B cell (primary cell): ENCODE measurements around the gene OPN1MW. TPM values are rescaled to one million over a fixed set of nuclear protein-coding genes. Genes with fewer than 3 reads are reported as not detected.

Source experiments
- ATAC-seq: fragments of 200-7000 bp; cut with Tn5 transposase; one replicate; pipeline ENCODE4 v1.10.0; 2021; ENCODE audit warnings: low read depth, mild to moderate bottlenecking, moderate number of reproducible peaks, moderate library complexity
- CTCF ChIA-PET: fragments of 350-600 bp; sonication (Branson Sonifier 250); formaldehyde crosslinking; loops from one replicate; lab custom pipeline; 2021; ENCODE audit warnings: antibody characterized with exemption, inconsistent platforms; lab: Charles Lee
- POLR2A ChIA-PET: fragments of 350-600 bp; sonication (Branson Sonifier 250); formaldehyde crosslinking; loops from one replicate; lab custom pipeline; 2021; ENCODE audit warnings: antibody characterized with exemption; lab: Charles Lee
- DNase-seq: peaks from one replicate; pipeline ENCODE4 v3.0.0; 2013
- H2AFZ ChIP-seq: 2 replicates; pipeline ENCODE4 v1.6.1; 2012; ENCODE audit warnings: mild to moderate bottlenecking, low read depth, low read length; ENCODE audit not compliant: insufficient read depth, poor library complexity, severe bottlenecking
- H3K27ac ChIP-seq, 2 donors: 1 replicate in 1 of 2; 2 replicates in 1 of 2; pipeline ENCODE4 v1.5.1; 2012 to 2013; ENCODE audit warnings: low read length in 2 of 2, mild to moderate bottlenecking in 2 of 2, moderate library complexity in 1 of 2
- H3K27me3 ChIP-seq, 4 experiments: fragments of 200-600 bp in 1 of 4; sonication (generic) in 1 of 4; replicated peaks in 1 of 4; 1 replicate in 2 of 4; 2 replicates in 2 of 4; pipeline versions ENCODE4 v1.6.1 to v1.7.0; 2013 to 2016; ENCODE audit warnings: low read length in 3 of 4, mild to moderate bottlenecking in 2 of 4, mixed read lengths in 1 of 4, moderate library complexity in 1 of 4; ENCODE audit not compliant: insufficient read depth in 4 of 4, control insufficient read depth in 3 of 4; ENCODE audit errors: control extremely low read depth in 1 of 4
- H3K36me3 ChIP-seq, 2 experiments: replicated peaks in 1 of 2; 1 replicate in 1 of 2; 2 replicates in 1 of 2; pipeline versions ENCODE4 v1.6.1 to v1.7.1; 2013; ENCODE audit warnings: low read length in 1 of 2; ENCODE audit not compliant: insufficient read depth in 2 of 2, control insufficient read depth in 1 of 2; ENCODE audit errors: control extremely low read depth in 1 of 2, extremely low read depth in 1 of 2
- H3K4me1 ChIP-seq, 2 donors: fragments of 200-600 bp in 1 of 2; sonication (generic) in 1 of 2; 1 replicate in 1 of 2; 2 replicates in 1 of 2; pipeline versions ENCODE4 v1.5.1 to v1.6.1; 2013 to 2017; ENCODE audit warnings: low read length in 2 of 2; ENCODE audit not compliant: control insufficient read depth in 2 of 2, insufficient read depth in 2 of 2
- H3K4me2 ChIP-seq: replicated peaks from 2 replicates; pipeline ENCODE3; 2012; ENCODE audit warnings: mild to moderate bottlenecking, low read depth, low read length; ENCODE audit not compliant: poor library complexity, severe bottlenecking
- H3K4me3 ChIP-seq, 5 experiments: fragments of 200-600 bp in 1 of 5; sonication (generic) in 1 of 5; 1 replicate in 3 of 5; 2 replicates in 2 of 5; pipeline versions ENCODE4 v1.5.1 to v1.7.0; 2011 to 2016; ENCODE audit warnings: low read length in 4 of 5, mild to moderate bottlenecking in 4 of 5, low read depth in 2 of 5, control low read depth in 1 of 5, moderate library complexity in 1 of 5; ENCODE audit not compliant: insufficient read depth in 1 of 5; ENCODE audit errors: control extremely low read depth in 1 of 5, extremely low read depth in 1 of 5
- H3K79me2 ChIP-seq: fragments of 200-600 bp; sonication (generic); one replicate; pipeline ENCODE4 v1.6.0; 2016; ENCODE audit warnings: low read length; ENCODE audit not compliant: control insufficient read depth, insufficient read depth
- H3K9ac ChIP-seq: fragments of 200-600 bp; sonication (generic); 2 replicates; pipeline ENCODE4 v1.6.1; 2017; ENCODE audit warnings: mild to moderate bottlenecking, low read length, moderate library complexity
- H3K9me3 ChIP-seq, 3 donors: one replicate each; pipeline versions ENCODE4 v1.6.1 to v1.7.1; 2013; ENCODE audit warnings: low read length in 2 of 3; ENCODE audit not compliant: control insufficient read depth in 2 of 3, insufficient read depth in 1 of 3; ENCODE audit errors: control extremely low read depth in 1 of 3
- H4K20me1 ChIP-seq: 2 replicates; pipeline ENCODE4 v1.6.0; 2012; ENCODE audit warnings: mild to moderate bottlenecking, low read length; ENCODE audit not compliant: insufficient read depth, control insufficient read depth, poor library complexity, severe bottlenecking
- H3K27ac Mint-ChIP-seq: one replicate; pipeline ENCODE4 v1.8.0; 2021; ENCODE audit warnings: mixed read lengths
- H3K27me3 Mint-ChIP-seq: one replicate; pipeline ENCODE4 v1.8.0; 2021; ENCODE audit warnings: mixed read lengths
- H3K4me1 Mint-ChIP-seq: one replicate; pipeline ENCODE4 v1.8.0; 2021; ENCODE audit warnings: mixed read lengths
- H3K4me3 Mint-ChIP-seq: one replicate; pipeline ENCODE4 v1.8.0; 2021; ENCODE audit warnings: mixed read lengths
- H3K9me3 Mint-ChIP-seq: one replicate; pipeline ENCODE4 v1.8.0; 2022; ENCODE audit warnings: mixed read lengths; ENCODE audit not compliant: insufficient read depth
- EZH2 ChIP-seq: IDR thresholded peaks from 2 replicates; pipeline ENCODE4 v1.6.1; 2012; ENCODE audit warnings: borderline replicate concordance, low read depth, mild to moderate bottlenecking, moderate library complexity, low read length; ENCODE audit not compliant: insufficient read depth, poor library complexity, severe bottlenecking
- WGBS: methylation state at CpG from one replicate; pipeline ENCODE4 v1.1.5; 2013; ENCODE audit warnings: missing lambda C conversion rate; ENCODE audit not compliant: insufficient coverage; 5-methylcytosine and 5-hydroxymethylcytosine counted together
- intact Hi-C: fragments of 100-400 bp; cut with micrococcal nuclease; formaldehyde crosslinking; loops from one replicate; pipeline ENCODE4 v1.10.0; 2022
- polyA plus RNA-seq: library from polyadenylated mRNA; depleted of rRNA; stranded (reverse); fragments of >200 nt; gene quantifications from 2 replicates; pipeline ENCODE4 v1.2.3, GENCODE V29; 2012
- total RNA-seq, 2 donors: library from RNA; stranded (reverse); fragments of 120-200 nt in 1 of 2; gene quantifications; 1 replicate in 1 of 2; 2 replicates in 1 of 2; pipeline versions ENCODE4 v1.2.3 to v1.2.4, GENCODE V29; 2013 to 2022
- TF ChIP-seq, protein P1 (sequence below): fragments of 200-600 bp; IDR thresholded peaks from one replicate; pipeline ENCODE4 v1.8.0; 2022; ENCODE audit warnings: antibody characterized with exemption, mild to moderate bottlenecking

OPN1MW gene
- total and polyA plus RNA-seq, 2 donors (not counting 1 experiment from before 2014, with no cell fraction given): not detected

GRCh38 chrX:154136627-154137161 is 45.7 kb upstream of the OPN1MW start:
- peak overlapping the region; percentile 57 for H3K9ac ChIP-seq

GRCh38 chrX:154138857-154139256 is 43.5 kb upstream of the OPN1MW start:
- no peak for DNase-seq
- CTCF ChIA-PET: interaction anchor here (1.0 to 2.8 kb wide), 5 partner anchors 16 to 195 kb away, joined by 3 to 12 read pairs (median 5); no protein-coding TSS in a partner anchor
- no peak overlapping the region for H2AFZ ChIP-seq
- H3K9me3 Mint-ChIP-seq: no peaks in the 10 kb centered on the region
- H3K4me1 ChIP-seq: peaks cover 10 to 22% of the 10 kb centered on the region in 2 donors
- no peak overlapping the region for H3K4me3 Mint-ChIP-seq
- no peaks in the 10 kb centered on the region for H3K27me3 Mint-ChIP-seq
- H3K36me3 ChIP-seq: no peaks in the 10 kb centered on the region
- ATAC-seq: no peak
- H3K9me3 ChIP-seq: no peaks in the 10 kb centered on the region
- H3K79me2 ChIP-seq: no peaks in the 10 kb centered on the region
- no peak overlapping the region for H3K4me3 ChIP-seq
- TF ChIP-seq, protein P1, sequence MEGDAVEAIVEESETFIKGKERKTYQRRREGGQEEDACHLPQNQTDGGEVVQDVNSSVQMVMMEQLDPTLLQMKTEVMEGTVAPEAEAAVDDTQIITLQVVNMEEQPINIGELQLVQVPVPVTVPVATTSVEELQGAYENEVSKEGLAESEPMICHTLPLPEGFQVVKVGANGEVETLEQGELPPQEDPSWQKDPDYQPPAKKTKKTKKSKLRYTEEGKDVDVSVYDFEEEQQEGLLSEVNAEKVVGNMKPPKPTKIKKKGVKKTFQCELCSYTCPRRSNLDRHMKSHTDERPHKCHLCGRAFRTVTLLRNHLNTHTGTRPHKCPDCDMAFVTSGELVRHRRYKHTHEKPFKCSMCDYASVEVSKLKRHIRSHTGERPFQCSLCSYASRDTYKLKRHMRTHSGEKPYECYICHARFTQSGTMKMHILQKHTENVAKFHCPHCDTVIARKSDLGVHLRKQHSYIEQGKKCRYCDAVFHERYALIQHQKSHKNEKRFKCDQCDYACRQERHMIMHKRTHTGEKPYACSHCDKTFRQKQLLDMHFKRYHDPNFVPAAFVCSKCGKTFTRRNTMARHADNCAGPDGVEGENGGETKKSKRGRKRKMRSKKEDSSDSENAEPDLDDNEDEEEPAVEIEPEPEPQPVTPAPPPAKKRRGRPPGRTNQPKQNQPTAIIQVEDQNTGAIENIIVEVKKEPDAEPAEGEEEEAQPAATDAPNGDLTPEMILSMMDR: no peak
- no peak for TF ChIP-seq EZH2
- H3K27me3 ChIP-seq: no peaks in the 10 kb centered on the region
- POLR2A ChIA-PET: no interaction called here
- peaks cover 13% of the 10 kb centered on the region for H3K4me1 Mint-ChIP-seq
- WGBS: 91% methylated on average over 10 of the region's 10 CpGs
- H3K4me2 ChIP-seq: no peak overlapping the region
- H3K27ac Mint-ChIP-seq: no peak overlapping the region
- H3K27ac ChIP-seq: no peak overlapping the region
- H3K9ac ChIP-seq: no peak overlapping the region
- H4K20me1 ChIP-seq: no peaks in the 10 kb centered on the region
- intact Hi-C loops: no loop called here

More at GRCh38 chrX:154136627-154137161, 45.7 kb upstream of the OPN1MW start:
- Histone ChIP-seq H3K79me2 (no peaks in the 10 kb centered on the region), H2AFZ (peak overlapping the region; percentile 66), H3K27me3 (no peaks in the 10 kb centered on the region), H4K20me1 (no peaks in the 10 kb centered on the region), H3K4me1 (peaks cover 10 to 22% of the 10 kb centered on the region in 2 donors), H3K36me3 (no peaks in the 10 kb centered on the region), H3K27ac (peak overlapping the region; percentile 51 to 64), H3K4me3 (peak overlapping the region in 4 of 5 experiments; percentile 31 to 50 (median 40)), H3K9me3 (no peaks in the 10 kb centered on the region), H3K4me2 (peak overlapping the region; percentile 77)
- H3K4me3 Mint-ChIP-seq: peak overlapping the region; percentile 75
- H3K27me3 Mint-ChIP-seq: no peaks in the 10 kb centered on the region
- TF ChIP-seq EZH2: no peak
- TF ChIP-seq, protein P1: peak; percentile 80
- 1% methylated on average over 40 of the region's 44 CpGs for WGBS
- DNase-seq (peak; percentile 84), ATAC-seq (peak; percentile 86)
- intact Hi-C loops: no loop called here
- peak overlapping the region; percentile 87 for H3K27ac Mint-ChIP-seq
- CTCF ChIA-PET: interaction anchor here (0.6 to 5.3 kb wide), 7 partner anchors 116 to 239 kb away, joined by 3 to 63 read pairs (median 5); no protein-coding TSS in a partner anchor
- no peaks in the 10 kb centered on the region for H3K9me3 Mint-ChIP-seq
- POLR2A ChIA-PET: interaction anchor here (1.2 kb wide), 1 partner anchor 171 kb away, joined by 3 read pairs; no protein-coding TSS in a partner anchor
- peaks cover 13% of the 10 kb centered on the region for H3K4me1 Mint-ChIP-seq
